ENCODE measurements around the gene PRB4.
"Not testable (repeated sequence)": the region's sequence is repeated elsewhere in the genome, so short reads cannot be mapped to it uniquely, and the experiment has no call there.

Gene PRB4

DNA sequence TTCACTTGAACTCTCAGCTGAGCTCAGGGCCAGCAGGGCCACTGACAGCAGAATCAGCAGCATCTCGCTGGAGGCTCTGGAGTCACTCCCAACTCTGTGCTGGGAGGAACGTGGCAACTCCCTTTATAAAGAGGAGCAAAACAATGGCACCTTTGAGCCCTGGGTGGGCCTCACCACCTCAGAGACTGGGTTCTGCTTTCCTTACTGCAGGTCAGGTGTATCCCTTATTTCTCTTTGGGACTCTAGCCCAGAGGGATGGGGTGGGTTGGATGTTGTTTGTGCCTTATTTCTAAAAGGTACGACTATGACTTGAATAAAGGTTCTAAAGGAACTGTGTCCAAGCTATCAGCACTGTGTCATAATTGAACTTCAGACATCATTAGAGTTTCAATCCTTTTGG is at the start of gene PRB4:
PRB4 (minus strand) TSS at position 101 of the 400 bp plus-strand sequence; CDS start at position 63, 38 bp downstream.
- no peak for DNase-seq (ENCODE audit: low read depth in 2 of 2, low spot score in 1 of 2)

DNA sequence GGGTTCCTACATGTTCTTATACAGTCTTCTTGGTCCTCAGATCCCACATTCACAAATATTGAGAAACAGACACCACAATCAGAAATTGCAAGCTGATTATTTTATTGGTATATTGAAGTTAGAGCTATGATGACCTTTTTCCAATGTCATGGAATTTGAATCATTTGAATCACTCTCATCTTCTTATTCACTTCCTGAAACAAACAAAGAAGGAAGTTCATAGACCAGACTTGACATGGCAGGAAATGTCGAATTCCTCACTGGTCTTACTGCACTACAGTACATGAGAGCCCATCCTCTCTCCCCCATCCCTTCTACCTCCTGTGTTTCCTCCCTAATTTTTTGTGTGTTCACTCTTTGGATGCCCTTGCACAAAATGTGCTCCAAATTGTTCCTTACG is 41.5 kb upstream of the PRB4 start:
- DNase-seq (ENCODE audit: low read depth in 2 of 2, low spot score in 1 of 2), result not testable (repeated sequence)

DNA sequence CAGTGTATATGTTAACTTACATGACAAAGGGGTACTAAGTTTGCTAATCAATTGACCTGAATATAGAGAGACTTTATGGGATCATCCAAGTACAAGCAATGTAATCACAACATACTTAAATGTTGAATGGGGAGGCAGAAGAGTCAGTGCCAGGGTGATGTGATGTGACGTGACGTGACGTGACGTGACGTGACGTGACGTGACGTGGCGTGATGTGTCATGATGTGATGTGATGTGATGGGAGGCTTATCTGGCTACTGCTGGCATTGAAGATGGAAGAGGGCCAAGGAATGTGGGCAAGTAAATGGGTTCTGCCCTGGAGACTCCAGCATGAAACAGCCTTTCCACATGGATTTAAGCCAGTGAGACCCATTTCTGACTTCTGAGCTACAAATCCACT is 38.2 kb upstream of the PRB4 start:
- no peak for DNase-seq (ENCODE audit: low read depth in 2 of 2, low spot score in 1 of 2)

DNA sequence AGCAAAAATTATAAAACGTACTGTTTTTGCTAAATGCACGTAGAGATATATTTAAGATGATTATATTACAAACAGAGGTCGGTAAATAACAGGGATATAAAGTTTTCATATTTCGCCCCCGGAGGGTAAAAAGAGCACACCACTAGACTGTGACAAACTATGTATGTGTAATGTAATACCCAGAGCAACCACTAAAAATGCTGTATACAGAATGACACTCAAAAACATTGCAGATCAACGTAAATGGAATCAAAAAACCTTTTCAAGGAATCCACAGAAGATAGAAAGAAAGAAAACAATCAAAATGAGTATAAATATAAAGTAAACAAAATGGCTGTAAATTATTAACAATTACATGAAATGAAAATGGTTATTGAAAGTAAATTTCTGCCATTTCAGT is 37.6 kb upstream of the PRB4 start:
- DNase-seq (ENCODE audit: low read depth in 2 of 2, low spot score in 1 of 2), result no peak

DNA sequence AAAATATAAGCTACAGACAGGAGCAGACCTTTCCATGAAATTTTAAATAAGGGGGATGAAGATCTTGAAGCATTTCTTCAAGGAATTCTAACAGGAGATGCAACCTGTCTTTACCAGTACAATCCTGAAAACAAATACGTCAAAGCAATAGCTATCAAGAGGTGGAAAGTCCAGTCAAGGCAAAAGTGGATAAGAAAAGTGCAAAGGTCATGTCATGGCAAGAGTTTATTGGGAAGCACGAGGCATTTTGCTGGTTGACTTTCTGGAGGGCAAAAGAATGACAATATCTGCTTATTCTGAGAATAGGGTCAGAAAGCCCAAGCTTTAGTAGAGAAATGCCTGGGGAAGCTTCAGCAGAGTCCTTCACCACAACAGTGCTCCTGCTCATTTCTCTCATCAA is 34.3 kb upstream of the PRB4 start:
- no peak for DNase-seq (ENCODE audit: low read depth in 2 of 2, low spot score in 1 of 2)

DNA sequence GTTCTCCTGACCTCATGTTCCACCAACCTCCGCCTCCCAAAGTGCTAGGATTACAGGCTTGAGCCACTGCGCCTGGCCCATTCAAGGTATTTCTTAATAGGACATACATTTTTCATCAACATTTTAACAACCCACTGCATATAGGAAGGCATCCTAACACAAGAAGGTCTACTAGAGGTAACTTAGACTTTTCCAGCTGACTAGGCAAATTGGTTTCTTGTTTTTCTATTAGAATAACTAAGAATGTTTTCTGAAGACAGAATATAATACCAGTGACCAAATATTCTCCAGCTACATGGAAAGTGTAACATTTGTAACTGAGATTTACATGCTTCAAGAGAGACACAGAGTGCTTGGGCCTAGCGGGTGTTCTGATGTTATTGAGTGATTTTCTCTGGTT is 14.2 kb upstream of the PRB4 start:
- no peak for DNase-seq (ENCODE audit: low read depth in 2 of 2, low spot score in 1 of 2)

DNA sequence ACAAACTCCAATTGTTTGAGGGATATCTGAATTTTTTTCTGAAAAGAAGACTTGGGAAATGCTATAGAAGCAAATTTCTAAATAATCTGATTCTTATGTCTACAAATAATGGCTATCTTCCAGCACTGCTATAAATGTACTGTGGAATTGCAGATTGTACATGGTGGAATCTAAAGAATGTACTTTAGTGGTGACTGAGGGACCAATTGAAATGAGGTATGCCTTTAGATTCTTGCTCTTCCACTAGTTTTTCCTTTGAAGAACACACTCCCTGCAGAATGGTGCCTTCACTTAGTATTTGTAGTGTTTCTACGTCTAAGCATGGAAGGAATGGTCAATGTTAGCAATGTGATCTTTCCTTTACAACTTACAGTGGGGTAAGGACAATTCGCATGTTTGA is 11.7 kb upstream of the PRB4 start:
- no peak for DNase-seq (ENCODE audit: low read depth in 2 of 2, low spot score in 1 of 2)

DNA sequence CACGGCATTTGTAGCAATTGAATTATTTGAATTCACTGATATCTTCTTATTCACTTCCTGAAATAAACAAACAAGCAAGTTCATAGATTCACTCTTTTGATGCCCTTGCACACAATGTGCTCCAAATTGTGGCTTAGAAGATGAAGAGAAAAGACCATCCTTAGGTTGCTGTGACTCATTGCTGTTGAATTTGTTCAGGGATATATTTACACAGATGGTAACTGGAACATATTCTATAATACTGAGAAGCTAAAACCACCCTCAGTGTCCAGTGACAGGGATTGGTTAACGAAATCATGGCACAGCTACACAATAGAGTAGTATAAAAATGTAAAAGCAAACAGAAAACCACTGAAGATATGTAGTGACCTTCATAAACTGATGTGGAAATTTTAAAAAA is 3.1 kb downstream of the PRB4 start:
- no peak for DNase-seq (ENCODE audit: low read depth in 2 of 2, low spot score in 1 of 2)

DNA sequence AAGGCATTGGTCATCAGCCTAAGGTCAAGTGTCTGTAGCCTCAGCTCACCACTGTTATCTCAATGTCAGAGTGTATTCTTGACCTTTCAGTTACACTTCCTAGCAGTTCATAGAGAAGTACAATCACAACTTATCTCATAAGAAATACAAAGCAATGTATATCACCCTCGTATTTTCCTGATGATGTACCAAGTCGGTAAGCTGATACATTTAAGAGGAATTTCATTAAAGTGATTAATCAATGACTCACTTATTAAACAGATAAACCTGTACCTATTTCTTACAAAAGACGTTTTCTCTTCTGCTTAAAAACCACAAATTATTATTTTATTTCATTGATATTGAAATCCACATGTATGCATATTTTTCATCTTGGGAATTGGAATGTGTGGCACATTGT is 36.8 kb downstream of the PRB4 start:
- no peak for DNase-seq (ENCODE audit: low read depth in 2 of 2, low spot score in 1 of 2)

DNA sequence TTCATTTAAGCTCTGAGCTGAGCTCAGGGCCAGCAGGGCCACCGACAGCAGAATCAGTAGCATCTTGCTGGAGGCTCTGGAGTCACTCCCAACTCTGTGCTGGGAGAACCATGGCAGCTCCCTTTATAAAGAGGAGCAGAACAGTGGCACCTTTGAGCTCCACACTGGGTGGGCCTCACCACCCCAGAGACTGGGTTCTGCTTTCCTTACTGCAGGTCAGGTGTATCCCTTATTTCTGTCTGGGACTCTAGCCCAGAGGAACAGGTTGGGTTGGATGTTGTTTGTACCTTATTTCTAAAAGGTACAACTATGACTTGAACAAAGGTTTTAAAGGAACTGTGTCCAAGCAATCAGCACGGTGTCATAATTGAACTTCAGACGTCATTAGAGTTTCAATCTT is 40.6 kb downstream of the PRB4 start, which contains the start of gene PRB3:
PRB3 (minus strand) TSS at position 101 of the 400 bp plus-strand sequence; CDS start at position 63, 38 bp downstream.
- DNase-seq (ENCODE audit: low read depth in 2 of 2, low spot score in 1 of 2), result no peak

DNA sequence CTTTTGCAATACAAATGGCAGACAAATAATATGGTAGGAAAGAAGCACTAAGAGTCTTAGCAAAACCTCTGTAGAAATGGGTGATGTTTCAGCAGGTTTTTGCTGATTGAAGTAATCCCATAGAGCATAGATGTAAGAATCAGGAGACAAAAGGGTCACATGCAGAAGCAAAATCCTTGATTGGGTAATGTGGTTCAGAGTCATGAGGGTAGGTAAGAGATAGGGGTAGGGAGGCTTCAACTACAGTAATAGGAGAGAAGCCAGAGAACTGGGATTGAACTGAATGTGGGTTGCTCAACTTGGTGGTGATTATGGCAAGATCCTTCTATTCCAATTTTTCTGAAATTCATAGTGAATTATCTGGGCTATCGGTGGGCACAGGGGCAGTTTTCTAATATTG is 45.7 kb downstream of the PRB4 start:
- no peak for DNase-seq (ENCODE audit: low read depth in 2 of 2, low spot score in 1 of 2)

Measured in stimulated activated CD8-positive, alpha-beta memory T cell treated with anti-CD3 and anti-CD28 coated beads, Interleukin-4, amount 100 ng/mL, for 4 hours (primary cell).